SK-N-SH (cell line): Measurements from ENCODE around the gene SYNGR4. TPM values are rescaled to one million over a fixed set of nuclear protein-coding genes. Genes with fewer than 3 reads are reported as not detected.
A peak's percentile ranks its signal among the peaks of the same experiment; 100 is the strongest.

Experiments
- CTCF ChIA-PET: fragments of 300-600, 350-600 bp; formaldehyde crosslinking; extraction: SDS; loops from one replicate; lab custom pipeline; 2021; lab: Yijun Ruan, JAX
- POLR2A ChIA-PET: fragments of 350-600 bp; sonication (Branson Sonifier 250); formaldehyde crosslinking; extraction: SDS; loops from one replicate; lab custom pipeline; 2020; ENCODE audit warnings: antibody characterized with exemption, inconsistent platforms; lab: Yijun Ruan, JAX
- DNase-seq: peaks from one replicate; pipeline ENCODE4 v3.0.0; 2012
- H2AFZ ChIP-seq: fragments of 200-600 bp; sonication (generic); 2 replicates; pipeline ENCODE4 v1.8.1; 2016; ENCODE audit warnings: antibody characterized with exemption, mild to moderate bottlenecking, low read depth
- H3F3A ChIP-seq: fragments of 200-600 bp; sonication (generic); replicated peaks from 2 replicates; pipeline ENCODE3; 2016; ENCODE audit warnings: antibody characterized with exemption, mild to moderate bottlenecking; ENCODE audit not compliant: insufficient read depth
- H3K27ac ChIP-seq, 2 experiments: fragments of 200-500 bp in 1 of 2; fragments of 200-600 bp in 1 of 2; sonication (Bioruptor generic) in 1 of 2; sonication (generic), shearing (Covaris generic) in 1 of 2; 2 replicates each; pipeline versions ENCODE4 v1.5.1 to v1.6.1; 2014 to 2016; ENCODE audit warnings: low read depth in 2 of 2, inconsistent platforms in 1 of 2, low read length in 1 of 2, mild to moderate bottlenecking in 1 of 2, mixed read lengths in 1 of 2
- H3K27me3 ChIP-seq: fragments of 200-600 bp; sonication (generic), shearing (Covaris generic); 2 replicates; pipeline ENCODE4 v1.6.1; 2016; ENCODE audit warnings: mixed run types; ENCODE audit not compliant: insufficient read depth
- H3K36me3 ChIP-seq, 2 experiments: fragments of 200-500 bp in 1 of 2; fragments of 200-600 bp in 1 of 2; sonication (Bioruptor generic) in 1 of 2; sonication (generic) in 1 of 2; replicated peaks in 1 of 2; 2 replicates each; pipeline versions ENCODE3 to v1.5.1; 2014 to 2016; ENCODE audit warnings: low read length in 1 of 2, mild to moderate bottlenecking in 1 of 2; ENCODE audit not compliant: insufficient read depth in 2 of 2, control insufficient read depth in 1 of 2
- H3K4me1 ChIP-seq, 2 experiments: fragments of 200-500 bp in 1 of 2; fragments of 200-600 bp in 1 of 2; sonication (Bioruptor generic) in 1 of 2; sonication (generic), shearing (Covaris generic) in 1 of 2; 2 replicates each; pipeline versions ENCODE4 v1.5.1 to v1.6.1; 2014 to 2016; ENCODE audit warnings: low read depth in 1 of 2, low read length in 1 of 2, mixed run types in 1 of 2; ENCODE audit not compliant: insufficient read depth in 2 of 2, control insufficient read depth in 1 of 2
- H3K4me2 ChIP-seq: fragments of 200-600 bp; sonication (generic), shearing (Covaris generic); 2 replicates; pipeline ENCODE4 v1.6.1; 2017; ENCODE audit warnings: mixed run types
- H3K4me3 ChIP-seq, 2 experiments: fragments of 200-500 bp in 1 of 2; fragments of 200-600 bp in 1 of 2; sonication (Bioruptor generic) in 1 of 2; sonication (generic), shearing (Covaris generic) in 1 of 2; 2 replicates each; pipeline versions ENCODE4 v1.5.1 to v1.8.1; 2014 to 2016; ENCODE audit warnings: low read depth in 2 of 2, inconsistent platforms in 1 of 2, low read length in 1 of 2, mild to moderate bottlenecking in 1 of 2, mixed read lengths in 1 of 2, moderate library complexity in 1 of 2
- H3K79me2 ChIP-seq: fragments of 200-600 bp; sonication (generic); 2 replicates; pipeline ENCODE4 v1.8.1; 2017; ENCODE audit warnings: mild to moderate bottlenecking; ENCODE audit not compliant: insufficient read depth
- H3K9ac ChIP-seq: fragments of 200-600 bp; sonication (generic); 2 replicates; pipeline ENCODE4 v1.6.1; 2017; ENCODE audit warnings: mixed run types
- H3K9me2 ChIP-seq: fragments of 200-600 bp; sonication (generic); 2 replicates; pipeline ENCODE4 v1.6.1; 2017; ENCODE audit warnings: mixed run types
- H3K9me3 ChIP-seq: fragments of 200-600 bp; sonication (generic); 2 replicates; pipeline ENCODE4 v1.6.1; 2017; ENCODE audit warnings: mixed run types, mild to moderate bottlenecking, moderate library complexity
- H4K20me1 ChIP-seq: fragments of 200-600 bp; sonication (generic); 2 replicates; pipeline ENCODE4 v1.6.1; 2017; ENCODE audit warnings: mild to moderate bottlenecking, mixed run types; ENCODE audit not compliant: insufficient read depth
- EZH2phosphoT487 ChIP-seq: fragments of 200-600 bp; sonication (generic); IDR thresholded peaks from 2 replicates; pipeline ENCODE4 v1.6.1; 2017; ENCODE audit warnings: low read depth, mixed run types, mild to moderate bottlenecking, antibody characterized with exemption, moderate library complexity, borderline replicate concordance
- FOXM1 ChIP-seq: IDR thresholded peaks from 2 replicates; pipeline ENCODE4 v1.4.0; 2012; ENCODE audit warnings: low read depth, mild to moderate bottlenecking
- GABPA ChIP-seq: IDR thresholded peaks from 2 replicates; pipeline ENCODE4 v1.4.0; 2012; ENCODE audit warnings: low read depth, mild to moderate bottlenecking
- JUND ChIP-seq: IDR thresholded peaks from 2 replicates; pipeline ENCODE4 v1.4.0; 2012
- MXI1 ChIP-seq: IDR thresholded peaks from 2 replicates; pipeline ENCODE4 v1.6.1; 2012; ENCODE audit warnings: mild to moderate bottlenecking, low read depth, low read length, improper control_type of control experiment
- RAD21 ChIP-seq: IDR thresholded peaks from 2 replicates; pipeline ENCODE4 v1.6.1; 2012; ENCODE audit warnings: mild to moderate bottlenecking, low read length
- RXRA ChIP-seq: IDR thresholded peaks from 2 replicates; pipeline ENCODE4 v1.4.0; 2012; ENCODE audit warnings: low read depth, mild to moderate bottlenecking, borderline replicate concordance
- SMC3 ChIP-seq: IDR thresholded peaks from 2 replicates; pipeline ENCODE4 v1.6.1; 2012; ENCODE audit warnings: low read depth, low read length, improper control_type of control experiment
- TAF1 ChIP-seq: IDR thresholded peaks from 2 replicates; pipeline ENCODE4 v1.6.1; 2012; ENCODE audit warnings: low read depth, mild to moderate bottlenecking, low read length, moderate library complexity, borderline replicate concordance
- WGBS: methylation state at CpG from one replicate; pipeline ENCODE4 v1.1.6; 2017; ENCODE audit warnings: low lambda C conversion rate; 5-methylcytosine and 5-hydroxymethylcytosine counted together
- polyA plus RNA-seq, 3 experiments: library from polyadenylated mRNA; depleted of rRNA; stranded (reverse); fragments of >200 nt; gene quantifications; 2 replicates each; pipeline ENCODE4 v1.2.3, GENCODE V29; 2012
- TF ChIP-seq, protein P1 (sequence below): fragments of 150-350 bp; IDR thresholded peaks from 2 replicates; pipeline ENCODE4 v1.6.1; 2016; ENCODE audit warnings: mild to moderate bottlenecking, low read depth, low read length
- TF ChIP-seq, protein P2 (sequence below): fragments of 200-600 bp; sonication (generic); IDR thresholded peaks from 2 replicates; pipeline ENCODE4 v1.6.1; 2017; ENCODE audit warnings: antibody characterized with exemption, mild to moderate bottlenecking, moderate library complexity

SYNGR4 gene
- polyA plus RNA-seq, 1 of the 3 experiments (the other 2 are of a cell fraction), result 0.08 TPM

DNA sequence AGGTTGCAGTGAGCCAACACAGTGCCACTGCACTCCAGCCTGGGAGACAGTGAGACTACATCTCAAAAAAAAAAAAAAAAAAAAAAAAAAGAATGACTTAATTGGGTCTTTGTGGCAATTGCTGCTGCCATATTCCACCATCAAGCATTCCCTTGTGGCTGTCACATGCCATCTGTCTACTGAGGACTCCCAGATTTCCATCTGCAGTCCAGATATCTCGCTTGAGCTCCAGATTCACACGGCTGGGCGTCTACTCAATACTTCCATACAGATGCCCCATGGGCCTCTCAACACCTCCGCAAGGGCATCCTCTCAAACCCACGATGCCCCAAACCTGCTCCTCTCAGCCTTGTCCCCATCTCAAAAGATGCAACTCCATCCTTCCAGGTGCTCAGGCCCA is 13.3 kb upstream of the SYNGR4 start:
- POLR2A ChIA-PET, result interaction anchor here (1.0 to 1.3 kb wide), 2 partner anchors 30 to 95 kb away, joined by 3 to 5 read pairs; partner anchors contain the start of gene GRWD1
- H3K79me2 ChIP-seq, result no peaks in the 10 kb centered on the region
- no peak for DNase-seq
- no peak for TF ChIP-seq GABPA
- no peak for TF ChIP-seq RXRA
- no peak for TF ChIP-seq EZH2phosphoT487
- TF ChIP-seq TAF1, result no peak
- TF ChIP-seq FOXM1, result no peak
- TF ChIP-seq, protein P1, sequence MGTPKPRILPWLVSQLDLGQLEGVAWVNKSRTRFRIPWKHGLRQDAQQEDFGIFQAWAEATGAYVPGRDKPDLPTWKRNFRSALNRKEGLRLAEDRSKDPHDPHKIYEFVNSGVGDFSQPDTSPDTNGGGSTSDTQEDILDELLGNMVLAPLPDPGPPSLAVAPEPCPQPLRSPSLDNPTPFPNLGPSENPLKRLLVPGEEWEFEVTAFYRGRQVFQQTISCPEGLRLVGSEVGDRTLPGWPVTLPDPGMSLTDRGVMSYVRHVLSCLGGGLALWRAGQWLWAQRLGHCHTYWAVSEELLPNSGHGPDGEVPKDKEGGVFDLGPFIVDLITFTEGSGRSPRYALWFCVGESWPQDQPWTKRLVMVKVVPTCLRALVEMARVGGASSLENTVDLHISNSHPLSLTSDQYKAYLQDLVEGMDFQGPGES, result no peak
- no peak for TF ChIP-seq JUND
- no peak for TF ChIP-seq MXI1
- H3F3A ChIP-seq, result peaks cover 5% of the 10 kb centered on the region
- no peaks in the 10 kb centered on the region for H3K27me3 ChIP-seq
- H3K9me2 ChIP-seq, result no peaks in the 10 kb centered on the region
- H4K20me1 ChIP-seq, result no peaks in the 10 kb centered on the region
- no peak overlapping the region for H3K4me2 ChIP-seq
- H3K4me3 ChIP-seq, result peak overlapping the region in 1 of 2 experiments; percentile 6; a peak in 1 of 4 replicates
- no peak overlapping the region for H3K27ac ChIP-seq
- H3K4me1 ChIP-seq, result peaks cover 0 to 2% of the 10 kb centered on the region in 2 experiments; a peak in 1 of 4 replicates
- CTCF ChIA-PET, result interaction anchor here (0.7 to 3.1 kb wide), 14 partner anchors 8 to 94 kb away, joined by 3 to 17 read pairs (median 4); partner anchors contain the start of genes GRIN2D and KDELR1
- H2AFZ ChIP-seq, result no peak overlapping the region
- WGBS, result 92% methylated on average over 5 of the region's 5 CpGs
- H3K9ac ChIP-seq, result no peak overlapping the region
- no peaks in the 10 kb centered on the region for H3K36me3 ChIP-seq
- no peaks in the 10 kb centered on the region for H3K9me3 ChIP-seq

DNA sequence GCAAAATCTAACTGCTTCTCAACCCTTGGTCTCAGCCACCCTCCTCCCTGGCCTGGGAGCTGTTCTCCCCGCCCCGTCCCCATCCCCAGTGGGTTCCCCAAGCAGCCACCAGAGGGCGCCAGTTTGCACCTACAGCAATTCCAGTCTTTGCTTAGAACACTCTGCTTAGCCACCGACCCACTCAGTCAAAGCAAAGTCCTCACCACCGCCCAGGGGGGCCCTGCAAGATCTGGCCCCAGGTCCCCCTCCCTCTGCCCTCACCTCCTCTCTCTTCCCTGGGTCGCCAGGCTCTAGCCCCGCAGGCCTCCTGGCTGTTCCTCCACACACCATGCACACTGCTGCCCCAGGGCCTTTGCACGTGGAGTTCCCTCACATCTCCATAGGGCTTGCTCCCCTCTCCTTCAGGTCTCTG is 12.8 kb upstream of the SYNGR4 start:
- Histone ChIP-seq H3K9me3 (no peaks in the 10 kb centered on the region), H3K36me3 (no peaks in the 10 kb centered on the region), H2AFZ (no peak overlapping the region), H3K79me2 (no peaks in the 10 kb centered on the region), H3K9me2 (no peaks in the 10 kb centered on the region), H3K4me1 (peaks cover 0 to 2% of the 10 kb centered on the region in 2 experiments; a peak in 1 of 4 replicates), H3K27me3 (no peaks in the 10 kb centered on the region), H3K27ac (no peak overlapping the region), H3K4me3 (peak overlapping the region in 1 of 2 experiments; percentile 6; a peak in 1 of 4 replicates), H3F3A (peaks cover 5% of the 10 kb centered on the region), H3K9ac (no peak overlapping the region), H3K4me2 (no peak overlapping the region), H4K20me1 (no peaks in the 10 kb centered on the region)
- CTCF ChIA-PET, result interaction anchor here (0.7 to 3.1 kb wide), 13 partner anchors 9 to 94 kb away, joined by 3 to 17 read pairs (median 4); partner anchors contain the start of genes GRIN2D and KDELR1
- 53% methylated on average over 8 of the region's 8 CpGs for WGBS
- DNase-seq, result peak; percentile 86
- TF ChIP-seq RAD21 (peak; percentile 67), SMC3 (peak; percentile 59)
- TF ChIP-seq, protein P1, result no peak
- TF ChIP-seq, protein P2, sequence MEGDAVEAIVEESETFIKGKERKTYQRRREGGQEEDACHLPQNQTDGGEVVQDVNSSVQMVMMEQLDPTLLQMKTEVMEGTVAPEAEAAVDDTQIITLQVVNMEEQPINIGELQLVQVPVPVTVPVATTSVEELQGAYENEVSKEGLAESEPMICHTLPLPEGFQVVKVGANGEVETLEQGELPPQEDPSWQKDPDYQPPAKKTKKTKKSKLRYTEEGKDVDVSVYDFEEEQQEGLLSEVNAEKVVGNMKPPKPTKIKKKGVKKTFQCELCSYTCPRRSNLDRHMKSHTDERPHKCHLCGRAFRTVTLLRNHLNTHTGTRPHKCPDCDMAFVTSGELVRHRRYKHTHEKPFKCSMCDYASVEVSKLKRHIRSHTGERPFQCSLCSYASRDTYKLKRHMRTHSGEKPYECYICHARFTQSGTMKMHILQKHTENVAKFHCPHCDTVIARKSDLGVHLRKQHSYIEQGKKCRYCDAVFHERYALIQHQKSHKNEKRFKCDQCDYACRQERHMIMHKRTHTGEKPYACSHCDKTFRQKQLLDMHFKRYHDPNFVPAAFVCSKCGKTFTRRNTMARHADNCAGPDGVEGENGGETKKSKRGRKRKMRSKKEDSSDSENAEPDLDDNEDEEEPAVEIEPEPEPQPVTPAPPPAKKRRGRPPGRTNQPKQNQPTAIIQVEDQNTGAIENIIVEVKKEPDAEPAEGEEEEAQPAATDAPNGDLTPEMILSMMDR, result peak; percentile 82
- POLR2A ChIA-PET, result interaction anchor here (1.3 kb wide), 1 partner anchor 94 kb away, joined by 5 read pairs; the partner anchor contains the start of gene GRWD1
